ENCODE measurements around the gene GMDS.

GMDS gene

GRCh38 chr6:1713016-1713600 is 532.3 kb downstream of the GMDS start:
- H3K27me3 ChIP-seq (ENCODE audit: insufficient read depth, low read length, poor library complexity, severe bottlenecking): no peaks in the 10 kb centered on the region
- no peak overlapping the region for H3K4me2 ChIP-seq (ENCODE audit: low read depth, low read length, poor library complexity, severe bottlenecking)
- no peak overlapping the region for H3K9ac ChIP-seq (ENCODE audit: low read depth, low read length, poor library complexity, severe bottlenecking)
- TF ChIP-seq CTCF (conservative IDR thresholded peaks at IDR 0.05; ENCODE audit: low read length) (no peak), EZH2phosphoT487 (IDR thresholded peaks at IDR 0.05; ENCODE audit: borderline replicate concordance) (no peak)
- H3F3A ChIP-seq (ENCODE audit: low read depth): no peaks in the 10 kb centered on the region
- no peaks in the 10 kb centered on the region for H3K9me3 ChIP-seq (ENCODE audit: insufficient read depth, low read depth, low read length)
- H2AFZ ChIP-seq (ENCODE audit: low read length): no peak overlapping the region
- H3K9me2 ChIP-seq (replicated peaks; ENCODE audit: low read depth, low read length): no peaks in the 10 kb centered on the region
- no peaks in the 10 kb centered on the region for H4K20me1 ChIP-seq (ENCODE audit: insufficient read depth, low read length, poor library complexity, severe bottlenecking)
- H3K4me3 ChIP-seq (ENCODE audit: low read length, poor library complexity, severe bottlenecking): no peak overlapping the region
- no peaks in the 10 kb centered on the region for H3K79me2 ChIP-seq (ENCODE audit: insufficient read depth, low read length)
- no peaks in the 10 kb centered on the region for H3K36me3 ChIP-seq (ENCODE audit: insufficient read depth, low read length)
- H3K4me1 ChIP-seq (ENCODE audit: insufficient read depth, low read length, poor library complexity, severe bottlenecking): no peaks in the 10 kb centered on the region

GRCh38 chr6:1712451-1712850 is 533.0 kb downstream of the GMDS start:
- H3K79me2 ChIP-seq (ENCODE audit: insufficient read depth, low read length): no peaks in the 10 kb centered on the region
- H4K20me1 ChIP-seq (ENCODE audit: insufficient read depth, low read length, poor library complexity, severe bottlenecking): no peaks in the 10 kb centered on the region
- H3K4me3 ChIP-seq (ENCODE audit: low read length, poor library complexity, severe bottlenecking): no peak overlapping the region
- no peaks in the 10 kb centered on the region for H3K9me2 ChIP-seq (replicated peaks; ENCODE audit: low read depth, low read length)
- H3K4me1 ChIP-seq (ENCODE audit: insufficient read depth, low read length, poor library complexity, severe bottlenecking): no peaks in the 10 kb centered on the region
- H3K9ac ChIP-seq (ENCODE audit: low read depth, low read length, poor library complexity, severe bottlenecking): no peak overlapping the region
- H2AFZ ChIP-seq (ENCODE audit: low read length): no peak overlapping the region
- no peak overlapping the region for H3K4me2 ChIP-seq (ENCODE audit: low read depth, low read length, poor library complexity, severe bottlenecking)
- TF ChIP-seq EZH2phosphoT487 (IDR thresholded peaks at IDR 0.05; ENCODE audit: borderline replicate concordance) (no peak), CTCF (conservative IDR thresholded peaks at IDR 0.05; ENCODE audit: low read length) (no peak)
- no peaks in the 10 kb centered on the region for H3K9me3 ChIP-seq (ENCODE audit: insufficient read depth, low read depth, low read length)
- H3K27me3 ChIP-seq (ENCODE audit: insufficient read depth, low read length, poor library complexity, severe bottlenecking): no peaks in the 10 kb centered on the region
- no peaks in the 10 kb centered on the region for H3F3A ChIP-seq (ENCODE audit: low read depth)
- H3K36me3 ChIP-seq (ENCODE audit: insufficient read depth, low read length): no peaks in the 10 kb centered on the region

- Histone ChIP-seq H3K27me3 (ENCODE audit: insufficient read depth, low read length, poor library complexity, severe bottlenecking) (no peaks in the 10 kb centered on the region), H3K4me2 (ENCODE audit: low read depth, low read length, poor library complexity, severe bottlenecking) (no peak overlapping the region), H3K9me3 (ENCODE audit: insufficient read depth, low read depth, low read length) (no peaks in the 10 kb centered on the region), H3K9ac (ENCODE audit: low read depth, low read length, poor library complexity, severe bottlenecking) (no peak overlapping the region), H3K4me3 (ENCODE audit: low read length, poor library complexity, severe bottlenecking) (no peak overlapping the region), H4K20me1 (ENCODE audit: insufficient read depth, low read length, poor library complexity, severe bottlenecking) (no peaks in the 10 kb centered on the region), H3F3A (ENCODE audit: low read depth) (no peaks in the 10 kb centered on the region), H3K79me2 (ENCODE audit: insufficient read depth, low read length) (no peaks in the 10 kb centered on the region), H2AFZ (ENCODE audit: low read length) (no peak overlapping the region), H3K36me3 (ENCODE audit: insufficient read depth, low read length) (no peaks in the 10 kb centered on the region), H3K9me2 (replicated peaks; ENCODE audit: low read depth, low read length) (no peaks in the 10 kb centered on the region), H3K4me1 (ENCODE audit: insufficient read depth, low read length, poor library complexity, severe bottlenecking) (no peaks in the 10 kb centered on the region)
- TF ChIP-seq CTCF (conservative IDR thresholded peaks at IDR 0.05; ENCODE audit: low read length) (no peak), EZH2phosphoT487 (IDR thresholded peaks at IDR 0.05; ENCODE audit: borderline replicate concordance) (no peak)
Measured at GRCh38 chr6:1711136-1711535, 534.3 kb downstream of the GMDS start.

All from Loucy (cell line).